Naive thymus-derived CD4-positive, alpha-beta T cell (primary cell): Measurements from ENCODE around the gene GADD45GIP1. TPM values are rescaled to one million over a fixed set of nuclear protein-coding genes. Genes with fewer than 3 reads are reported as not detected.
"Not testable (repeated sequence)": the region's sequence is repeated elsewhere in the genome, so short reads cannot be mapped to it uniquely, and the experiment has no call there.

Experiments used
- ATAC-seq: fragments of 150-1000 bp; cut with Tn5 transposase; 2 replicates; pipeline ENCODE4 v1.10.0; 2021; ENCODE audit warnings: mild to moderate bottlenecking, moderate library complexity
- CTCF ChIA-PET: fragments of 350-600 bp; sonication (Branson Sonifier 250); formaldehyde crosslinking; loops from one replicate; lab custom pipeline; 2021; ENCODE audit warnings: antibody characterized with exemption; lab: Charles Lee
- POLR2A ChIA-PET: fragments of 350-600 bp; sonication (Branson Sonifier 250); formaldehyde crosslinking; loops from one replicate; lab custom pipeline; 2021; ENCODE audit warnings: antibody characterized with exemption, inconsistent platforms; lab: Charles Lee
- DNase-seq, 9 donors: peaks; one replicate each; pipeline versions ENCODE4 v3.0.0 to v3.0.0-alpha.2; 2020 to 2022; ENCODE audit warnings: mixed read lengths in 1 of 9
- H3K27ac ChIP-seq: one replicate; pipeline ENCODE4 v1.7.0; 2013; ENCODE audit warnings: mild to moderate bottlenecking, low read depth, low read length, moderate library complexity
- H3K27me3 ChIP-seq, 2 donors: one replicate each; pipeline ENCODE4 v1.7.0; 2013; ENCODE audit warnings: low read length in 2 of 2, mild to moderate bottlenecking in 2 of 2, moderate library complexity in 2 of 2; ENCODE audit not compliant: control insufficient read depth in 2 of 2, insufficient read depth in 2 of 2
- H3K36me3 ChIP-seq, 3 experiments: 1 replicate in 2 of 3; 2 replicates in 1 of 3; pipeline ENCODE4 v1.7.0; 2013; ENCODE audit warnings: low read length in 3 of 3, mild to moderate bottlenecking in 3 of 3, moderate library complexity in 1 of 3; ENCODE audit not compliant: insufficient read depth in 3 of 3, control insufficient read depth in 2 of 3
- H3K4me1 ChIP-seq, 2 donors: one replicate each; pipeline ENCODE4 v1.7.0; 2013; ENCODE audit warnings: low read length in 2 of 2, mild to moderate bottlenecking in 2 of 2, moderate library complexity in 1 of 2; ENCODE audit not compliant: control insufficient read depth in 2 of 2, insufficient read depth in 2 of 2
- H3K4me3 ChIP-seq: 2 replicates; pipeline ENCODE4 v1.7.0; 2013; ENCODE audit warnings: mild to moderate bottlenecking, low read length
- H3K9me3 ChIP-seq, 3 experiments: 1 replicate in 2 of 3; 2 replicates in 1 of 3; pipeline ENCODE4 v1.7.0; 2013; ENCODE audit warnings: low read length in 3 of 3; ENCODE audit not compliant: control insufficient read depth in 2 of 3
- H3K27ac Mint-ChIP-seq, 9 donors: one replicate each; pipeline ENCODE4 v1.8.0; 2020 to 2022; ENCODE audit warnings: mixed read lengths in 9 of 9, mild to moderate bottlenecking in 8 of 9, moderate library complexity in 5 of 9, inconsistent platforms in 2 of 9
- H3K27me3 Mint-ChIP-seq, 5 donors: one replicate each; pipeline ENCODE4 v1.8.0; 2021 to 2022; ENCODE audit warnings: mixed read lengths in 5 of 5, mild to moderate bottlenecking in 1 of 5
- H3K36me3 Mint-ChIP-seq, 5 donors: one replicate each; pipeline ENCODE4 v1.8.0; 2020 to 2022; ENCODE audit warnings: mixed read lengths in 5 of 5, mild to moderate bottlenecking in 3 of 5, inconsistent platforms in 1 of 5
- H3K4me1 Mint-ChIP-seq, 7 donors: one replicate each; pipeline ENCODE4 v1.8.0; 2020 to 2022; ENCODE audit warnings: mixed read lengths in 7 of 7, mild to moderate bottlenecking in 3 of 7, inconsistent platforms in 1 of 7
- H3K4me3 Mint-ChIP-seq, 10 donors: one replicate each; pipeline ENCODE4 v1.8.0; 2020 to 2022; ENCODE audit warnings: mild to moderate bottlenecking in 10 of 10, mixed read lengths in 10 of 10, moderate library complexity in 6 of 10, inconsistent platforms in 2 of 10
- H3K9me3 Mint-ChIP-seq, 11 donors: one replicate each; pipeline ENCODE4 v1.8.0; 2020 to 2022; ENCODE audit warnings: mixed read lengths in 11 of 11, mild to moderate bottlenecking in 4 of 11, inconsistent platforms in 1 of 11, moderate library complexity in 1 of 11
- intact Hi-C, 2 donors: fragments of 100-400 bp; cut with micrococcal nuclease; formaldehyde crosslinking; loops; one replicate each; pipeline ENCODE4 v1.15.1; 2023
- polyA plus RNA-seq, 2 donors: library from polyadenylated mRNA; unstranded; fragments of 300-500 nt; fragmentation: Illumina TruSeq; gene quantifications; one replicate each; pipeline ENCODE4 v1.2.3, GENCODE V29; 2021
- total RNA-seq, 6 experiments: library from RNA in 5 of 6; stranded (reverse) in 5 of 6; gene quantifications; 1 replicate in 5 of 6; 2 replicates in 1 of 6; pipeline ENCODE4 v1.2.3 and lab custom pipeline; 2021 to 2026

Gene GADD45GIP1
- total and polyA plus RNA-seq, 7 experiments from 2014 or later, result 8.5 to 60.3 (median 14.2) TPM

DNA sequence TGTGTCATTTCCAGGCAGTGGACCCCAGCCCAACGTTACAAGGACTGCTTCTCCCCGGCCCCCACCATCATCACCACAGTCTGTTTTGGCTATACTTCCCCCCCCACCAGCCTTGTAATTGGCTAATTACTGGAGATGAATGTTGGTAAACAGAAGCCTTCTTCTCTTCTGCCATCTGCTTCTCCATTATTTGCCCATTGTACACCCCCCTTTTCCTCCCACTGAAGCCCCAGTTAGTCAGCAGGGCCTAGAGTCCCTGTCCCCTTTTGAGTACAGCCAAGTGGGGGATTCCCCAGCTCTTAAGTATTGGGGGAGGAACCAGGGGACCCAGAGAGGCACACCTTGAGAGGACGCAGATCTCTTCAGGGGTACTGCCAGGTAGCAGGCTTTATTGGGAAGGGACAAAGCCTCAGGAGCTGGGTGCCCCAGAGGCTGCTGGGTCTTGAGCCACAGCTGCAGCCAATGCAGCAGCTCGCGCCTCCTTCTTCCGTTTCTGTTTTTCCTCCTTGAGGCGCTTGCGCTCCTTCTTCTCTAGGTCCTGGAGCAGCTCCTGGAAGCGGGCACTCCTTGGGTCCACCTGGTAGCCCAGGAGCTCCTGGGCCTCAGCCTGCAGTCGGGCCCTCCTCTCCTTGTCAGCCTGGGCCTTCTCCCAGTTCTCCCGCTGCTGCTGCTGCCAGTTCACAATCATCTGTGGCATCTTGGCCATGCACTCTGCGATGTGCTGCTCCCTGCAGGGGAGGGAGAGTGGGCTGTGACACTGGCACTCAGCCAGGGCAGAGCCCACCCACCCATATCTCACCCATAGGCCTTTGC is 3.0 kb downstream of the GADD45GIP1 start:
- H3K4me1 Mint-ChIP-seq, result peaks cover 19 to 43% (median 25%) of the 10 kb centered on the region in 7 donors
- H3K27ac Mint-ChIP-seq, result peak overlapping the region in 8 of 9 donors; percentile 9 to 81 (median 48)
- Histone ChIP-seq H3K4me3 (no peak overlapping the region), H3K4me1 (peaks cover 0 to 11% of the 10 kb centered on the region in 2 donors), H3K27me3 (no peaks in the 10 kb centered on the region), H3K36me3 (peaks cover 4 to 55% (median 14%) of the 10 kb centered on the region in 3 experiments), H3K27ac (no peak overlapping the region), H3K9me3 (no peaks in the 10 kb centered on the region)
- intact Hi-C loops, result no loop called here
- ATAC-seq (no peak), DNase-seq (no peak)
- peaks cover 4 to 21% (median 5%) of the 10 kb centered on the region in 5 donors for H3K36me3 Mint-ChIP-seq
- CTCF ChIA-PET, result interaction anchor here (0.6 to 1.9 kb wide), 4 partner anchors 11 to 313 kb away, joined by 3 to 12 read pairs (median 4); no protein-coding TSS in a partner anchor
- POLR2A ChIA-PET, result interaction anchor here (0.9 to 2.6 kb wide), 4 partner anchors 15 to 73 kb away, joined by 3 to 8 read pairs (median 4); partner anchors contain the start of genes CALR and DNASE2
- peak overlapping the region in 5 of 10 donors; percentile 14 to 89 (median 32) for H3K4me3 Mint-ChIP-seq
- H3K9me3 Mint-ChIP-seq, result no peaks in the 10 kb centered on the region
- H3K27me3 Mint-ChIP-seq, result no peaks in the 10 kb centered on the region

DNA sequence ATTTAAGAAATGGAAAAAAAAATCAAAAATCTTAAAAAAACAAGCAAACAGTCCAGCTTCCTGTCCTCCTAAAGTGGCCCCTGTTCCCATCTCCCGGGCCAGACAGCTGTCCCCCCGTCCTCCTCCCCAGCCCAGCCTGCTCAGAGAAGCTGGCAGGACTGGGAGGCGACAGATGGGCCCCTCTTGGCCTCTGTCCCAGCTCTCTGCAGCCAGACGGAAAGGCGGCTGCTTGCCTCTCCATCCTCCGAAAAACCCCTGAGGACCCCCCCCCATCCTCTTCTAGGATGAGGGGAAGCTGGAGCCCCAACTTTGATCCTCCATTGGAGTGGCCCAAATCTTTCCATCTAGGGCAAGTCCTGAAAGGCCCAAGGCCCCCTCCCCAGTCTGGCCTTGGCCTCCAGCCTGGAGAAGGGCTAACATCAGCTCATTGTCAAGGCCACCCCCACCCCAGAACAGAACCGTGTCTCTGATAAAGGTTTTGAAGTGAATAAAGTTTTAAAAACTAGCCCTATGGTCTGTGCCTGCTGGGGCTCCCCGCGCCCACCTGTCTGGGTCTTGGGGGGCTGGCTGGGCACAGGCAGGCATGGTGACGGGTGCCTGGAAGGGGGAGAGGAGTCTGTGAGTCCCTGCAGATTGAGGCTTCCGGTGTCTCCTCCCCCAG is 3.8 kb downstream of the GADD45GIP1 start:
- CTCF ChIA-PET, result interaction anchor here (0.5 to 1.9 kb wide), 5 partner anchors 12 to 68 kb away, joined by 3 to 12 read pairs (median 4); no protein-coding TSS in a partner anchor
- peak overlapping the region in 1 of 9 donors; percentile 52 for H3K27ac Mint-ChIP-seq
- intact Hi-C loops, result no loop called here
- no peaks in the 10 kb centered on the region for H3K27me3 Mint-ChIP-seq
- no peaks in the 10 kb centered on the region for H3K27me3 ChIP-seq
- no peaks in the 10 kb centered on the region for H3K9me3 Mint-ChIP-seq
- peak overlapping the region in 1 of 10 donors; percentile 21 for H3K4me3 Mint-ChIP-seq
- no peak overlapping the region for H3K27ac ChIP-seq
- no peak for DNase-seq
- H3K4me1 Mint-ChIP-seq, result peaks cover 19 to 44% (median 25%) of the 10 kb centered on the region in 7 donors
- ATAC-seq, result no peak
- H3K36me3 ChIP-seq, result peaks cover 4 to 62% (median 22%) of the 10 kb centered on the region in 3 experiments
- POLR2A ChIA-PET, result interaction anchor here (1.2 to 2.6 kb wide), 4 partner anchors 12 to 63 kb away, joined by 3 to 8 read pairs (median 4); partner anchors contain the start of genes CALR and GCDH
- no peaks in the 10 kb centered on the region for H3K9me3 ChIP-seq
- peaks cover 4 to 21% (median 5%) of the 10 kb centered on the region in 5 donors for H3K36me3 Mint-ChIP-seq
- no peak overlapping the region for H3K4me3 ChIP-seq
- H3K4me1 ChIP-seq, result peaks cover 0 to 11% of the 10 kb centered on the region in 2 donors

DNA sequence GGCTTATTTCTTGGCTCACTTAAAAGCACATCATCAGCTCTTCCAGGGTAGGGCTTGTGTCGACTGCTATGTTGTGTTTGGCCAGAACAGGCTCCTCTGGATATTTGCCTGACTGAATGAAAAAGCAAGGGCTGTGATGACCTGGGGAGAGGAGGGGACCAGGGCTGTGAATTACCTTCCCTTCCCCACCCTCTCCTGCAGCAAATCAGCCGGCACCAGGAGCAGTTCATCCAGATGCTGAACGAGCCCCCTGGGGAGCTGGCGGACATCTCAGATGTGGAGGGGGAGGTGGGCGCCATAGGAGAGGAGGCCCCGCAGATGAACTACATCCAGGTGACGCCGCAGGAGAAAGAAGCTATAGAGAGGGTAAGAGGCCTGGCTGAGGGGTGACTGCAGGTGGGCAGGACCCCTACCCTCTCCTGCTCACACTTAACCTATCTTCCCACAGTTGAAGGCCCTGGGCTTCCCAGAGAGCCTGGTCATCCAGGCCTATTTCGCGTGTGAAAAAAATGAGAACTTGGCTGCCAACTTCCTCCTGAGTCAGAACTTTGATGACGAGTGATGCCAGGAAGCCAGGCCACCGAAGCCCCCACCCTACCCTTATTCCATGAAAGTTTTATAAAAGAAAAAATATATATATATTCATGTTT is 4.4 kb downstream of the GADD45GIP1 start:
- H3K27ac Mint-ChIP-seq, result peak overlapping the region in 1 of 9 donors; percentile 4
- ChIA-PET CTCF (interaction anchor here (0.5 to 1.9 kb wide), 5 partner anchors 13 to 67 kb away, joined by 3 to 12 read pairs (median 4); no protein-coding TSS in a partner anchor), POLR2A (interaction anchor here (0.9 to 2.6 kb wide), 6 partner anchors 8 to 62 kb away, joined by 3 to 8 read pairs (median 4); partner anchors contain the start of genes CALR and GCDH)
- Histone ChIP-seq H3K4me3 (no peak overlapping the region), H3K36me3 (peaks cover 4 to 69% (median 28%) of the 10 kb centered on the region in 3 experiments), H3K27me3 (no peaks in the 10 kb centered on the region), H3K9me3 (no peaks in the 10 kb centered on the region), H3K27ac (no peak overlapping the region), H3K4me1 (peaks cover 0 to 11% of the 10 kb centered on the region in 2 donors)
- no peak overlapping the region for H3K4me3 Mint-ChIP-seq
- ATAC-seq (no peak), DNase-seq (no peak)
- H3K4me1 Mint-ChIP-seq, result peaks cover 19 to 48% (median 27%) of the 10 kb centered on the region in 7 donors
- H3K36me3 Mint-ChIP-seq, result peaks cover 4 to 25% (median 7%) of the 10 kb centered on the region in 5 donors
- no peaks in the 10 kb centered on the region for H3K9me3 Mint-ChIP-seq
- intact Hi-C loops, result no loop called here
- H3K27me3 Mint-ChIP-seq, result no peaks in the 10 kb centered on the region

DNA sequence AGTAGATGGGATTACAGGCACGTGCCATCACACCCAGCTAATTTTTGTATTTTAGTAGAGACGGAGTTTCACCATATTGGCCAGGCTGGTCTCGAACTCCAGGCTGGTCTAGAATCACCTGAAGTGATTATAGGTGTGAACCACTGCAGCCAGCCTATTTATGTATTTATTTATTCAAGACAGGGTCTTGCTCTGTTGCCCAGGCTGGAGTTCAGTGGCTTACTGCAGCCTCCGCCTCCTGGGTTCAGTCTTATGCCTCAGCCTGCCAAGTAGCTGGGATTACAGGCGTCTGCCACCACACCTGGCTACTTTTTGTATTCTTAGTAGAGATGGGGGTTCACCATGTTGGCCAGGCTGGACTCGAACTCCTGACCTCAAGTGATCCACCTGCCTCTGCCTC is 5.0 kb downstream of the GADD45GIP1 start:
- ATAC-seq, H3K9me3 ChIP-seq, H3K27me3 Mint-ChIP-seq, H3K9me3 Mint-ChIP-seq, intact Hi-C loops, H3K27ac ChIP-seq, H3K27me3 ChIP-seq, DNase-seq, H3K4me3 ChIP-seq: not testable (repeated sequence)
- Mint-ChIP-seq H3K4me1 (peaks cover 20 to 47% (median 28%) of the 10 kb centered on the region in 7 donors), H3K4me3 (peak overlapping the region in 1 of 10 donors; percentile 16), H3K27ac (peak overlapping the region in 1 of 9 donors; percentile 21), H3K36me3 (peaks cover 4 to 26% (median 9%) of the 10 kb centered on the region in 5 donors)
- POLR2A ChIA-PET, result interaction anchor here (0.9 to 2.6 kb wide), 6 partner anchors 8 to 61 kb away, joined by 3 to 8 read pairs (median 4); partner anchors contain the start of genes CALR and GCDH
- peaks cover 0 to 11% of the 10 kb centered on the region in 2 donors for H3K4me1 ChIP-seq
- H3K36me3 ChIP-seq, result peaks cover 4 to 73% (median 28%) of the 10 kb centered on the region in 3 experiments
- CTCF ChIA-PET, result interaction anchor here (1.3 kb wide), 1 partner anchor 67 kb away, joined by 4 read pairs; no protein-coding TSS in a partner anchor

DNA sequence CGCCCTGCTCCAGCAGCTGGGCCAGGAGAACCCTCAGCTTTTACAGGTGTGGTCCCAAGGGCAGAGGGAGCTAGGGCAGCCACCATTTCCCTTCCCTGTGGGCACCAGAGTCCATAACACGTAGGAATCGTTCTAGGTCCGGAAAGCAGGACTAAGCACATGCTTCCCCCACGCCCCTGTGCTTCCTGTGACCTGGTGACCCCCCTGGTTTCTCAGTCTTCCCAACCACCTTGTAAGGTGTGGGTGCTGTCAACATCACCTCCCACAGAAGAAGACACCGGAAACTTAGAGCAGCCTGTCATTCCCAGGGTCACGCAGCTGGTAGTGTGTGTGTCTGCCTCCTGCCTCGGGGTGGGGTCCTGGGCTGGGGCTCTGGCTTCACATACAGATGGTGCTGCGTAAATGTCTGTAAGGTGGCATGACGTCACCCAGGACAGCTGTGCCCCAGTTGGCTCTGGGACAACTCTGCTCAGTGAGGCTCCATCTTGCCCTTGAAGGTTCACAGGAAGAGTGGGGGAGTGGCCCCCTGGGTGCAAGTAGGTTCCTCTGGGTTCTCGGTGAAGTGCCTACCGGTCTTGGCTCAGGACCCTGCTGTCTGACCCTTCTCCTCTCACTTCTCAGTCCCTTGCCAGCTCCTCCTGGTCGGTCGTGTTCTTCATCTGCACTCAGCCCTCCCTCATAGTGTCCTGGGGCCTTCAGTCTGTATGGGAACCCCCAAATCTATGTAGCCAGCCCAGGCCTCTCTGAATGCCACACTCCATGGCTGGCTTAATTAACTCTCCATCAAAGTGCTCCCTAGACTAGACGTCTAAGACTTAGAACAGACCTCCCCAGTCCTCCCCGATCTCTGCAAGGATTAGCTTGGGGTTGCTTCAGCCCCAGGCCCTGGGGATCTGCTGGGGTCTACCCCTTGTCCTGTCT is 7.4 kb downstream of the GADD45GIP1 start:
- Mint-ChIP-seq H3K4me3 (peak overlapping the region in 1 of 10 donors; percentile 20), H3K36me3 (peaks cover 4 to 32% (median 9%) of the 10 kb centered on the region in 5 donors), H3K27me3 (peaks cover 0 to 3% (median 0%) of the 10 kb centered on the region in 5 donors), H3K9me3 (peaks cover 0 to 4% (median 0%) of the 10 kb centered on the region in 11 donors), H3K27ac (peak overlapping the region in 4 of 9 donors; percentile 13 to 51 (median 36)), H3K4me1 (peaks cover 19 to 49% (median 29%) of the 10 kb centered on the region in 7 donors)
- Histone ChIP-seq H3K4me1 (peaks cover 12 to 13% of the 10 kb centered on the region in 2 donors), H3K36me3 (peaks cover 4 to 75% (median 30%) of the 10 kb centered on the region in 3 experiments), H3K27ac (no peak overlapping the region), H3K4me3 (no peak overlapping the region), H3K27me3 (no peaks in the 10 kb centered on the region), H3K9me3 (no peaks in the 10 kb centered on the region)
- ATAC-seq (no peak), DNase-seq (no peak)
- ChIA-PET CTCF (interaction anchor here (0.6 to 0.7 kb wide), 2 partner anchors 67 to 111 kb away, joined by 3 to 6 read pairs; no protein-coding TSS in a partner anchor), POLR2A (interaction anchor here (0.6 to 1.5 kb wide), 5 partner anchors 17 to 984 kb away, joined by 3 to 7 read pairs (median 3); partner anchors contain the start of gene FARSA)
- intact Hi-C loops, result no loop called here
